ENCODE results near the gene OSBPL6.

OSBPL6 gene

GRCh38 chr2:178230396-178230795 is 36.1 kb downstream of the OSBPL6 start:
- H3K27me3 ChIP-seq (ENCODE audit: control insufficient read depth in 1 of 2, insufficient read depth in 1 of 2, low read length in 2 of 2) = no peaks in the 10 kb centered on the region
- no peaks in the 10 kb centered on the region for H3K4me1 ChIP-seq (ENCODE audit: control insufficient read depth, insufficient read depth, low read depth, low read length)
- no peak overlapping the region for H2BK5ac ChIP-seq (ENCODE audit: low read depth, low read length, poor library complexity, severe bottlenecking)
- H2AFZ ChIP-seq (ENCODE audit: low read depth, low read length) = no peak overlapping the region
- H4K8ac ChIP-seq (ENCODE audit: low read length) = no peak overlapping the region
- DNase-seq = no peak
- no peak overlapping the region for H2BK15ac ChIP-seq (ENCODE audit: low read depth, poor library complexity, severe bottlenecking)
- H3K14ac ChIP-seq (ENCODE audit: low read length in 2 of 2) = no peak overlapping the region
- H3K18ac ChIP-seq (ENCODE audit: low read depth in 1 of 2, low read length in 2 of 2) = no peak overlapping the region
- H3K4me2 ChIP-seq (ENCODE audit: low read length, poor library complexity, severe bottlenecking) = no peak overlapping the region
- H2AK5ac ChIP-seq (ENCODE audit: low read length, severe bottlenecking) = no peak overlapping the region
- H3K23ac ChIP-seq (ENCODE audit: low read length in 2 of 2) = no peak overlapping the region
- WGBS = 97% methylated on average over 3 of the region's 4 CpGs
- no peaks in the 10 kb centered on the region for H3K79me1 ChIP-seq (replicated peaks; ENCODE audit: low read length, poor library complexity, severe bottlenecking)
- no peaks in the 10 kb centered on the region for H3K9me3 ChIP-seq (ENCODE audit: control insufficient read depth, low read length)
- H2BK12ac ChIP-seq (ENCODE audit: low read length in 2 of 2) = no peak overlapping the region
- no peak overlapping the region for H3K4ac ChIP-seq (ENCODE audit: low read depth in 1 of 2, low read length in 2 of 2)
- no peak overlapping the region for H4K91ac ChIP-seq (ENCODE audit: low read length)
- no peak overlapping the region for H3K9ac ChIP-seq (ENCODE audit: low read length)
- no peak overlapping the region for H3K4me3 ChIP-seq (ENCODE audit: insufficient read depth in 1 of 2, low read depth in 1 of 2, low read length in 2 of 2)
- H2BK120ac ChIP-seq (ENCODE audit: low read depth, low read length) = no peak overlapping the region
- no peak overlapping the region for H3K27ac ChIP-seq (ENCODE audit: low read length, poor library complexity, severe bottlenecking)
- no peaks in the 10 kb centered on the region for H3K36me3 ChIP-seq (ENCODE audit: control insufficient read depth in 1 of 2, insufficient read depth in 2 of 2, low read depth in 1 of 2, low read length in 2 of 2)

GRCh38 chr2:178233428-178233827 is 39.1 kb downstream of the OSBPL6 start:
- Histone ChIP-seq H3K23ac (ENCODE audit: low read length in 2 of 2) (no peak overlapping the region), H2AFZ (ENCODE audit: low read depth, low read length) (no peak overlapping the region), H2AK5ac (ENCODE audit: low read length, severe bottlenecking) (no peak overlapping the region), H3K4me3 (ENCODE audit: insufficient read depth in 1 of 2, low read depth in 1 of 2, low read length in 2 of 2) (no peak overlapping the region), H3K9ac (ENCODE audit: low read length) (no peak overlapping the region), H3K4me2 (ENCODE audit: low read length, poor library complexity, severe bottlenecking) (no peak overlapping the region), H2BK15ac (ENCODE audit: low read depth, poor library complexity, severe bottlenecking) (no peak overlapping the region), H2BK12ac (ENCODE audit: low read length in 2 of 2) (no peak overlapping the region), H3K79me1 (replicated peaks; ENCODE audit: low read length, poor library complexity, severe bottlenecking) (no peaks in the 10 kb centered on the region), H3K36me3 (ENCODE audit: control insufficient read depth in 1 of 2, insufficient read depth in 2 of 2, low read depth in 1 of 2, low read length in 2 of 2) (no peaks in the 10 kb centered on the region), H4K91ac (ENCODE audit: low read length) (no peak overlapping the region), H2BK120ac (ENCODE audit: low read depth, low read length) (no peak overlapping the region), H3K27me3 (ENCODE audit: control insufficient read depth in 1 of 2, insufficient read depth in 1 of 2, low read length in 2 of 2) (no peaks in the 10 kb centered on the region), H3K14ac (ENCODE audit: low read length in 2 of 2) (no peak overlapping the region), H2BK5ac (ENCODE audit: low read depth, low read length, poor library complexity, severe bottlenecking) (no peak overlapping the region), H3K4ac (ENCODE audit: low read depth in 1 of 2, low read length in 2 of 2) (no peak overlapping the region), H3K27ac (ENCODE audit: low read length, poor library complexity, severe bottlenecking) (no peak overlapping the region), H4K8ac (ENCODE audit: low read length) (no peak overlapping the region), H3K4me1 (ENCODE audit: control insufficient read depth, insufficient read depth, low read depth, low read length) (no peaks in the 10 kb centered on the region), H3K9me3 (ENCODE audit: control insufficient read depth, low read length) (no peaks in the 10 kb centered on the region), H3K18ac (ENCODE audit: low read depth in 1 of 2, low read length in 2 of 2) (no peak overlapping the region)
- DNase-seq = no peak
- WGBS = 69% methylated on average over 2 of the region's 3 CpGs

- WGBS = 100% methylated on average over 1 of the region's 1 CpG
- Histone ChIP-seq H3K4me2 (ENCODE audit: low read length, poor library complexity, severe bottlenecking) (no peak overlapping the region), H3K18ac (ENCODE audit: low read depth in 1 of 2, low read length in 2 of 2) (no peak overlapping the region), H3K4ac (ENCODE audit: low read depth in 1 of 2, low read length in 2 of 2) (no peak overlapping the region), H3K79me1 (replicated peaks; ENCODE audit: low read length, poor library complexity, severe bottlenecking) (no peaks in the 10 kb centered on the region), H3K4me1 (ENCODE audit: control insufficient read depth, insufficient read depth, low read depth, low read length) (no peaks in the 10 kb centered on the region), H3K9me3 (ENCODE audit: control insufficient read depth, low read length) (no peaks in the 10 kb centered on the region), H3K9ac (ENCODE audit: low read length) (no peak overlapping the region), H4K91ac (ENCODE audit: low read length) (no peak overlapping the region), H2BK120ac (ENCODE audit: low read depth, low read length) (no peak overlapping the region), H2BK5ac (ENCODE audit: low read depth, low read length, poor library complexity, severe bottlenecking) (no peak overlapping the region), H3K4me3 (ENCODE audit: insufficient read depth in 1 of 2, low read depth in 1 of 2, low read length in 2 of 2) (no peak overlapping the region), H2BK12ac (ENCODE audit: low read length in 2 of 2) (no peak overlapping the region), H3K14ac (ENCODE audit: low read length in 2 of 2) (no peak overlapping the region), H2AFZ (ENCODE audit: low read depth, low read length) (no peak overlapping the region), H2BK15ac (ENCODE audit: low read depth, poor library complexity, severe bottlenecking) (no peak overlapping the region), H4K8ac (ENCODE audit: low read length) (no peak overlapping the region), H3K27ac (ENCODE audit: low read length, poor library complexity, severe bottlenecking) (no peak overlapping the region), H3K27me3 (ENCODE audit: control insufficient read depth in 1 of 2, insufficient read depth in 1 of 2, low read length in 2 of 2) (no peaks in the 10 kb centered on the region), H2AK5ac (ENCODE audit: low read length, severe bottlenecking) (no peak overlapping the region), H3K23ac (ENCODE audit: low read length in 2 of 2) (no peak overlapping the region), H3K36me3 (ENCODE audit: control insufficient read depth in 1 of 2, insufficient read depth in 2 of 2, low read depth in 1 of 2, low read length in 2 of 2) (no peaks in the 10 kb centered on the region)
- no peak for DNase-seq
Observed at GRCh38 chr2:178234648-178235047, 40.3 kb downstream of the OSBPL6 start.

GRCh38 chr2:178237488-178238153 is 43.3 kb downstream of the OSBPL6 start:
- Histone ChIP-seq H2AFZ (ENCODE audit: low read depth, low read length) (no peak overlapping the region), H3K4ac (ENCODE audit: low read depth in 1 of 2, low read length in 2 of 2) (no peak overlapping the region), H2AK5ac (ENCODE audit: low read length, severe bottlenecking) (no peak overlapping the region), H3K14ac (ENCODE audit: low read length in 2 of 2) (no peak overlapping the region), H3K79me1 (replicated peaks; ENCODE audit: low read length, poor library complexity, severe bottlenecking) (no peaks in the 10 kb centered on the region), H3K4me3 (ENCODE audit: insufficient read depth in 1 of 2, low read depth in 1 of 2, low read length in 2 of 2) (no peak overlapping the region), H2BK15ac (ENCODE audit: low read depth, poor library complexity, severe bottlenecking) (no peak overlapping the region), H3K36me3 (ENCODE audit: control insufficient read depth in 1 of 2, insufficient read depth in 2 of 2, low read depth in 1 of 2, low read length in 2 of 2) (no peaks in the 10 kb centered on the region), H3K4me2 (ENCODE audit: low read length, poor library complexity, severe bottlenecking) (no peak overlapping the region), H4K91ac (ENCODE audit: low read length) (no peak overlapping the region), H3K18ac (ENCODE audit: low read depth in 1 of 2, low read length in 2 of 2) (peak overlapping the region in 1 of 2 experiments; percentile 30), H4K8ac (ENCODE audit: low read length) (no peak overlapping the region), H3K9me3 (ENCODE audit: control insufficient read depth, low read length) (no peaks in the 10 kb centered on the region), H3K27me3 (ENCODE audit: control insufficient read depth in 1 of 2, insufficient read depth in 1 of 2, low read length in 2 of 2) (no peaks in the 10 kb centered on the region), H3K23ac (ENCODE audit: low read length in 2 of 2) (no peak overlapping the region), H2BK120ac (ENCODE audit: low read depth, low read length) (no peak overlapping the region), H3K27ac (ENCODE audit: low read length, poor library complexity, severe bottlenecking) (no peak overlapping the region), H3K9ac (ENCODE audit: low read length) (no peak overlapping the region), H3K4me1 (ENCODE audit: control insufficient read depth, insufficient read depth, low read depth, low read length) (no peaks in the 10 kb centered on the region), H2BK12ac (ENCODE audit: low read length in 2 of 2) (no peak overlapping the region), H2BK5ac (ENCODE audit: low read depth, low read length, poor library complexity, severe bottlenecking) (no peak overlapping the region)
- 94% methylated on average over 1 of the region's 1 CpG for whole genome bisulfite sequencing
- no peak for DNase-seq

Measured in mesenchymal stem cell (in vitro differentiated cells and primary cell).